Effector memory CD4-positive, alpha-beta T cell (primary cell): ENCODE data around the gene RTN4RL2.

Experiments
- DNase-seq, 3 donors: peaks; one replicate each; pipeline ENCODE4 v3.0.0-alpha.2; 2020
- H3K27ac ChIP-seq: 2 replicates; pipeline ENCODE4 v1.7.0; 2013; ENCODE audit warnings: mild to moderate bottlenecking, low read length, moderate library complexity; ENCODE audit not compliant: insufficient read depth, poor library complexity, severe bottlenecking
- H3K27me3 ChIP-seq: replicated peaks from 2 replicates; pipeline ENCODE4 v1.7.0; 2013; ENCODE audit warnings: mild to moderate bottlenecking, low read length; ENCODE audit not compliant: insufficient read depth, control insufficient read depth, poor library complexity, severe bottlenecking
- H3K36me3 ChIP-seq: 2 replicates; pipeline ENCODE4 v1.7.0; 2013; ENCODE audit warnings: mild to moderate bottlenecking, low read length, moderate library complexity; ENCODE audit not compliant: control insufficient read depth, insufficient read depth
- H3K4me1 ChIP-seq: 2 replicates; pipeline ENCODE4 v1.7.0; 2013; ENCODE audit warnings: low read length, mild to moderate bottlenecking; ENCODE audit not compliant: control insufficient read depth, insufficient read depth, poor library complexity, severe bottlenecking
- H3K4me3 ChIP-seq: 2 replicates; pipeline ENCODE4 v1.7.0; 2013; ENCODE audit warnings: low read length, low read depth, mild to moderate bottlenecking; ENCODE audit not compliant: insufficient read depth, poor library complexity, severe bottlenecking
- H3K9me3 ChIP-seq: 2 replicates; pipeline ENCODE4 v1.7.0; 2013; ENCODE audit warnings: mild to moderate bottlenecking, low read length, moderate library complexity; ENCODE audit not compliant: control insufficient read depth

RTN4RL2 gene

GRCh38 chr11:57499983-57500461 lies 39.7 kb downstream of the RTN4RL2 start:
- Histone ChIP-seq H3K27me3 (no peaks in the 10 kb centered on the region), H3K4me1 (no peaks in the 10 kb centered on the region), H3K4me3 (no peak overlapping the region), H3K27ac (no peak overlapping the region), H3K9me3 (no peaks in the 10 kb centered on the region), H3K36me3 (no peaks in the 10 kb centered on the region)
- DNase-seq = no peak

GRCh38 chr11:57500515-57500914 lies 40.2 kb downstream of the RTN4RL2 start:
- Histone ChIP-seq H3K36me3 (no peaks in the 10 kb centered on the region), H3K4me3 (no peak overlapping the region)

GRCh38 chr11:57500926-57501325 lies 40.6 kb downstream of the RTN4RL2 start:
- H3K4me1 ChIP-seq = no peaks in the 10 kb centered on the region
- no peaks in the 10 kb centered on the region for H3K27me3 ChIP-seq
- no peak overlapping the region for H3K4me3 ChIP-seq
- H3K36me3 ChIP-seq = no peaks in the 10 kb centered on the region
- H3K9me3 ChIP-seq = no peaks in the 10 kb centered on the region
- no peak overlapping the region for H3K27ac ChIP-seq
- DNase-seq = no peak

More at GRCh38 chr11:57500515-57500914, 40.2 kb downstream of the RTN4RL2 start:
- DNase-seq = no peak
- Histone ChIP-seq H3K4me1 (no peaks in the 10 kb centered on the region), H3K9me3 (no peaks in the 10 kb centered on the region), H3K27me3 (no peaks in the 10 kb centered on the region), H3K27ac (no peak overlapping the region)

- Histone ChIP-seq H3K9me3 (no peaks in the 10 kb centered on the region), H3K4me1 (no peaks in the 10 kb centered on the region), H3K27me3 (no peaks in the 10 kb centered on the region), H3K4me3 (no peak overlapping the region), H3K27ac (no peak overlapping the region), H3K36me3 (no peaks in the 10 kb centered on the region)
- no peak for DNase-seq
Observed at GRCh38 chr11:57501953-57502352, 41.6 kb downstream of the RTN4RL2 start.

GRCh38 chr11:57502376-57502775 lies 42.0 kb downstream of the RTN4RL2 start:
- no peaks in the 10 kb centered on the region for H3K27me3 ChIP-seq
- no peaks in the 10 kb centered on the region for H3K9me3 ChIP-seq
- DNase-seq = no peak
- no peaks in the 10 kb centered on the region for H3K4me1 ChIP-seq
- H3K27ac ChIP-seq = no peak overlapping the region
- H3K36me3 ChIP-seq = no peaks in the 10 kb centered on the region
- no peak overlapping the region for H3K4me3 ChIP-seq

- Histone ChIP-seq H3K4me3 (no peak overlapping the region), H3K9me3 (no peaks in the 10 kb centered on the region), H3K27me3 (no peaks in the 10 kb centered on the region), H3K4me1 (no peaks in the 10 kb centered on the region), H3K36me3 (no peaks in the 10 kb centered on the region), H3K27ac (no peak overlapping the region)
- DNase-seq = no peak
Observed at GRCh38 chr11:57502870-57503269, 42.5 kb downstream of the RTN4RL2 start.

GRCh38 chr11:57504511-57504910 lies 44.2 kb downstream of the RTN4RL2 start:
- Histone ChIP-seq H3K27me3 (no peaks in the 10 kb centered on the region), H3K4me3 (no peak overlapping the region), H3K9me3 (no peaks in the 10 kb centered on the region), H3K4me1 (no peaks in the 10 kb centered on the region), H3K27ac (no peak overlapping the region), H3K36me3 (no peaks in the 10 kb centered on the region)
- no peak for DNase-seq

GRCh38 chr11:57506522-57506921 lies 46.2 kb downstream of the RTN4RL2 start:
- Histone ChIP-seq H3K27me3 (no peaks in the 10 kb centered on the region), H3K27ac (no peak overlapping the region), H3K9me3 (no peaks in the 10 kb centered on the region), H3K4me3 (no peak overlapping the region), H3K36me3 (no peaks in the 10 kb centered on the region), H3K4me1 (no peaks in the 10 kb centered on the region)
- no peak for DNase-seq

- DNase-seq = no peak
- no peaks in the 10 kb centered on the region for H3K36me3 ChIP-seq
- no peak overlapping the region for H3K27ac ChIP-seq
- H3K4me3 ChIP-seq = no peak overlapping the region
- no peaks in the 10 kb centered on the region for H3K4me1 ChIP-seq
- no peaks in the 10 kb centered on the region for H3K9me3 ChIP-seq
- H3K27me3 ChIP-seq = no peaks in the 10 kb centered on the region
Observed at GRCh38 chr11:57508341-57509170, 48.2 kb downstream of the RTN4RL2 start.

- Histone ChIP-seq H3K4me3 (no peak overlapping the region), H3K4me1 (peaks cover 7% of the 10 kb centered on the region), H3K9me3 (no peaks in the 10 kb centered on the region), H3K27me3 (no peaks in the 10 kb centered on the region), H3K36me3 (no peaks in the 10 kb centered on the region), H3K27ac (no peak overlapping the region)
- DNase-seq = no peak
Observed at GRCh38 chr11:57511741-57512430, 51.6 kb downstream of the RTN4RL2 start.
